GM19463 (cell line): ENCODE measurements around the gene TUBG1.
"Not testable (repeated sequence)": the region's sequence is repeated elsewhere in the genome, so short reads cannot be mapped to it uniquely, and the experiment has no call there.

Source experiments
- ATAC-seq: cut with Tn5 transposase; IDR thresholded peaks from one replicate; pipeline ENCODE4 v1.9.1; 2021; ENCODE audit warnings: mild to moderate bottlenecking, moderate library complexity; ENCODE audit not compliant: unreplicated experiment

Gene TUBG1

GRCh38 chr17:42621987-42622386 lies 12.5 kb downstream of the TUBG1 start:
- not testable (repeated sequence) for ATAC-seq

DNA sequence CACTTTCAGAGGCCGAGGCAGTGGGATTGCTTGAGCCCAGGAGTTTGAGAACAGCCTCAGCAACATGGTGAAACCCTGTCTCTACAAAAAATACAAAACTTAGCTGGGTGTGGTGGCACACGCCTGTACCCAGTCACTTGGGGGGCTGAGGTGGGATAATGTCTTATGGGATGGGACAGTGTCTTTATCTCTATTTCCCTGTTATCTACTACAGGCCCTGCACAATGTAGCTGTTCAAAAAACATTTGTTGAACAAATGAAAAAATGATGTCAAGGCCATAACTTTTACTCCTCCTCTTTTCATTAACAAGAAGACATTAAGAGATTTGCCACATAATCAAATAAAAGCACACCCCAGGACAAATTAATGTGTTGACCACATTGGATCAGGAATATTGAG lies 13.8 kb downstream of the TUBG1 start:
- ATAC-seq, result no peak

DNA sequence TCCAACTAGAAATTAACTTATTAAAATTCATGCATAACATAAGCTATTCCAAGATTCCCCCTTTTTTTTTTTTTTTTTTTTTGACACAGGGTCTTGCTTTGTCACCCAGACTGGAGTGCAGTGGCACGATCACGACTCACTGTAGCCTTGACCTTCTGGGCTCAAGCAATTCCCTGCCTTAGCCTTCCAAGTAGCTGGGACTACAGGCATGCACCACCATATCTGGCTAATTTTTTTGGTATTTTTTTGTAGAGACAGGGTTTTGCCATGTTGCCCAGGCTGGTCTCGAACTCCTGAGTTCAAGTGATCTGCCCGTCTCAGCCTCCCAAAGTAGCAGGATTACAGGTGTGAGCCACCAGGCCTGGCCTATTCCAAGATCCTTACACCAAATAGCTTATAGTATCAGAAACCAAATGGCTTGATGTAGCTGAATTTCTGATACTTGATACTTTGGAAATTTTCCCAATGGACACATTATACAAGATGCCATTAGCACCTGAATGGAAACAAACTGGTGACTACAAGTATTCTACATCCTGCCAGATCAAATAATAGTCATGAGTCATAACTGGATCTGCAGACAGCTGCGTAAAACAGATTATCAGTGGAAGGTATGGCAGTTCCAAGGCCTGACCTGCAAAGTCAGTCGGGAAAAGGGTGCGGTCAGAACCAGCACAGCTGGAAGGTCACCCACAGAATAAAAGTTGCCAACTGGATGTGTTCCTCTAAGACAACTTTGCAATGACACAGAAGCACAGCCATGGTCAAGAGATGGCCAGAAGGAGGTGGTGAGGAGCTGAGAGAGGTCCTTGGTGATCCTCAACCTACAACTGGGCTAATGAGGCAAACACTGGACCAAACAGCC lies 14.5 kb downstream of the TUBG1 start:
- no peak for ATAC-seq

DNA sequence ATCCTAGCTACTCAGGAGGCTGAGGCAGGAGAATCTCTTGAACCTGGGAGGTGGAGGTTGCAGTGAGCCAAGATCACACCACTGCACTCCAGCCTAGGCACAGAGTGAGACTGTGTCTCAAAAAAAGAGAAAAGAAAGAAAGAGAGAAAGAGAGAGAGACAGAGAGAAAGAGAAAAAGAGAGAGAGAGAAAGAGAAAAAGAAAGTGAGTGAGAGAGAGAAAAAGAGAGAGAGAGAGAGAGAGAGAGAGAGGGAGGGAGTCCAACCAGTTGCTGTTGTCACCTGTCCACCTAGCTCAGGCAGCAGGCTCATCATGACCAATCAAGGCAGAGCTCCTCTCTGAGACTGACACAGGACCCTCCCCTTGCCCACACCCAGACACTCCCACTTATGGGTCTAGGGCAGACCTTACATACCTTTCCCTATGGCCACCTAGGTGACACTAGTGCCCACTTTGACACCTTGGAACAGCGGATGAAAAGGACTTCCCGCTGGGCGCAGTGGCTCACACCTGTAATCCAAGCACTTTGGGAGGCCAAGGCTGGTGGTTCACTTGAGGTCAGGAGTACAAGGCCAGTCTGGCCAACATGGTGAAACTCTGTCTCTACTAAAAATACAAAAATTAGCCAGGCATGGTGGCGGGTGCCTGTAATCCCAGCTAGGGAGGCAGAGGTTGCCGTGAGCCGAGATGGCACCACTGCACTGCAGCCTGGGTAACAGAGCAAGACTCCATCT lies 17.7 kb downstream of the TUBG1 start:
- not testable (repeated sequence) for ATAC-seq

DNA sequence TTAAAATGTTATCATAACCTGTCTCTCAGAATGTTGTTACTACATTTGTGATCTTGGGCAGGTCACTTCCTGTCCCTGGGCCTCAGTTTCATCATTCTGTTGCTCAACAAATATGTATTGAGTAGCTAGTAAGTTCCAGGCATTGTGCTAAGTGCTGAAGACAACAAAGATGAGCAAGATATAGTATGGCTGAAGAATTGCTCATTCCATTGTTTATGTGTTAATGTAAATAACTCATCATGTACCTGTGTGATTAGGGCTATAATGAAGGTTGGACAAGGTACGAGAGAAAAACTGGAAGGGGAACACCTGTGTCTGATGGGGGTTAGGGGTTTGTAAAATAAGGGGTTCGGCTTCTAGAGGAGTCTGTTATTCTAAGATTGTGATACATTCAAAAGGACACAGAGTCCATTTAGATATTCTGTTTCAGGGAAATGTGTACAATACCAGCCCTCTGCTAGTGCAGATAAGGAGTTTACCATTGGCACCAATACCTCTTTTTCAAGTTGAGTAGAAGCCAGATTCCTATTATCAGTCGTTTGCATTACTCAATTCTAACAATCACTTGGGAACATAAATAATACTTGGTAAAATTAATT lies 20.0 kb downstream of the TUBG1 start:
- ATAC-seq, result no peak

DNA sequence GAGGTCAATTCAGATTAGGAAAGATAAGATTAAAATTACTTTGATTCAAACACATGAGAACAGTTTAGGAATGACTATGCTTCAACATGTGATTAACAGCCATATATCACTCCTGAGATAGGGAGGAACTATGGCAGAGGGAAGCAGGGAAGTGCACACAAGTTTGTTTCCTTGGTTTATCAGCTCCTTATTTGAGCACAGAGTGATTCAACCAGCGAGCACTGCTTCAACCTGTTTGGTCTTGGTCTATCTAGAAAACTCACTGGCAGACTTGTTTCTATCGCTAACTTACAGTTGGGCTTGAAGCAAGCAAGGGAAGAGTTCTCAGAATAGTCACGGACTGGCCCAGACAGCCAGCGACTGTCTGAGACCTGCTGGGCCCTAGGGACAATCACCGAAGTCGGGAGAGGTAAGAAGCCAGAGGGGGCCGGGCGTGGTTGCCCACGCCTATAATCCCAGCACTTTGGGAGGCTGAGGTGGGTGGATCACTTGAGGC lies 23.5 kb downstream of the TUBG1 start:
- ATAC-seq, result no peak

GRCh38 chr17:42639525-42640113 lies 30.1 kb downstream of the TUBG1 start:
- no peak for ATAC-seq

DNA sequence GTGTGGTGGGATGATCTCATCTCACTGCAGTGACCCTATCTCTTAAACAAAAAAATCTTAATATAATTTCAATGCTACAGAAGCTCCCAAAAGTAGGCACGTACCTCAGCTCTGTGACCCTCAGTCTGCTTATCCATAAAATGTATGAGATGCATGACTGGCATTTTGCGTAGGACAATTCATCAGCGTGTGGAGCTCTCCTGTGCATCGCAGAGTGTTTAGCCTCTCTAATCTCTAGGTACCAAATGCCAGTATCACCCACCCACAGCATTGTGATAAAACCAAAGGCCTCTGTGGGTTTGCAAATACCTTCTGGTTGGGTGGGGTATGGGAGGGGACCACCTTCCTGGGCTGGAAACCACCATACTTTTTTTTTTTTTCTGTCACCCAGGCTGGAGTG lies 30.6 kb downstream of the TUBG1 start:
- ATAC-seq, result no peak

- ATAC-seq, result no peak
Measured at GRCh38 chr17:42642336-42642735, 32.9 kb downstream of the TUBG1 start.

GRCh38 chr17:42647778-42648177 lies 38.3 kb downstream of the TUBG1 start:
- no peak for ATAC-seq

- no peak for ATAC-seq
Measured at GRCh38 chr17:42651392-42651791, 41.9 kb downstream of the TUBG1 start.

- no peak for ATAC-seq
Measured at GRCh38 chr17:42653179-42654124, 44.0 kb downstream of the TUBG1 start.

- ATAC-seq, result no peak
Measured at GRCh38 chr17:42655528-42655927, 46.0 kb downstream of the TUBG1 start.

DNA sequence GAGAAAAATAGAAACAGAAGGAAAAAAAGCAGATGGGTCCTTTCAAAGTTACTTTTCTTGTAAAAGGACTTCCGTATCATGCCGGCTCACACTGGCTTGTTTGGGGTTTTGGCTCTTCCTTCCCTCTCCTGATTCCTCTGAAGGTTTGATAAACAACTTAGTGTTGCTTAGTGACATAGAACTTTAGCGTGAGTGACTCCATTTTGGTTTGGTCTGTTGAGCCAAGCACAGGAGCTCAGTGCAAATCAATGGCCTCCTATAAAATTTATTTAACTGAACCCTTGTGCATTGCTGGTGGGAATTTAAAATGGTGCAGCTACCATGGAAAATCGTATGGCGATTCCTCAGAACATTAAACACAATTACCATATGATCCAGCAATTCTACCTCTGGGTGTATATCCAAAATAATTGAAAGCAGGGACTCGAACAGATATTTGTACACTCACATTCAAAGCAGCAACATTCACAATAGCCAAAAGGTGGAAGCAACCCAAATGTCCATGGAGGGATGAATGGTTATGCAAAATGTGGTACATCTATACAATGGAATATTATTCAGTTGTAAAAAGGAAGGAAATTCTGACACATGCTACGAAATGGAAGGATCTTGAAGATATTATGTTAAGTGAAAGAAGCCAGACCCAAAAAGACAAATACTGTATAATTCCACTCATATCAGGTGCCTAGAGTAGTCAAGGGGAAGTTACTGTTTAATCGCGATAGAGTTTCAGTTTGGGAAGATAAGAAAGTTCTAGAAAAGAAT lies 48.5 kb downstream of the TUBG1 start:
- no peak for ATAC-seq

- peak; percentile 60 for ATAC-seq
Measured at GRCh38 chr17:42659079-42659931, 49.8 kb downstream of the TUBG1 start, which contains the start of gene TUBG2. Gene TUBG2, plus strand, starts transcription at chr17:42659284. Its CDS starts 220 bp downstream, at chr17:42659504.

GRCh38 chr17:42659932-42660274 lies 50.4 kb downstream of the TUBG1 start:
- not testable (repeated sequence) for ATAC-seq

- no peak for ATAC-seq
Measured at GRCh38 chr17:42660692-42661345, 51.3 kb downstream of the TUBG1 start.
